Breast epithelium (tissue), 3 donors: ENCODE measurements around the gene TMC5.

Source experiments
- CTCF ChIP-seq, 3 donors: fragments of 450-650 bp; IDR thresholded peaks; one replicate each; pipeline ENCODE4 v1.5.1; 2016 to 2017; ENCODE audit warnings: antibody characterized with exemption in 3 of 3, mild to moderate bottlenecking in 3 of 3, moderate library complexity in 3 of 3
- POLR2A ChIP-seq: fragments of 450-650 bp; IDR thresholded peaks from one replicate; pipeline ENCODE4 v1.6.1; 2016; ENCODE audit warnings: antibody characterized with exemption, mild to moderate bottlenecking, moderate library complexity
- POLR2AphosphoS5 ChIP-seq, 3 donors: sonication (generic); formaldehyde crosslinking; IDR thresholded peaks; one replicate each; pipeline ENCODE4 v1.6.1; 2017; ENCODE audit warnings: antibody characterized with exemption in 3 of 3

DNA sequence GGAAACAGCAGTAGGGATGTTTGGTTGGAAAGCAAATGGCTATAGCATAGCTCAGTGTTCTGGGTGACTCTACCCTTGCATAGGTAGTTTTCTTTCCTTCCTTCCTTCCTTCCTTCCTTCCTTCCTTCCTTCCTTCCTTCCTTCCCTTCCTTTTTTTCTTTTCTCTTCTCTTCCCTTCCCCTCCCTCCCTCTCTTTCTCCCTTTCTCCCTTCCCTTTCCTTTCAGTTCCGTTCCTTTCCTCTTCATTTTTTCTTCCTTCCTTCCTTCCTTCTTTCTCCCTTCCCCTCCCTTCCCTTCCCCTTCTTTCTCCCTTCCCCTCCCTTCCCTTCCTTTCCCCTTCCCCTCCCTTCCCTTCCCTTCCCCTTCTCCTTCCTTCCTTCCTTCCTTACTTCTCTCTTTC, 72.9 kb downstream of the TMC5 start:
- TF ChIP-seq CTCF (IDR thresholded peaks at IDR 0.05) (no peak), POLR2A (no peak), POLR2AphosphoS5 (IDR thresholded peaks at IDR 0.05) (no peak)
